GM10847 (cell line): Measurements from ENCODE around the gene LTV1.

ENCODE experiments used
- POLR2A ChIP-seq: IDR thresholded peaks from 2 replicates; pipeline ENCODE4 v1.6.1; 2011; ENCODE audit not compliant: insufficient read length; ENCODE audit errors: extremely low read depth

LTV1 gene

GRCh38 chr6:143885116-143885515 lies 42.0 kb downstream of the LTV1 start:
- no peak for TF ChIP-seq POLR2A

DNA sequence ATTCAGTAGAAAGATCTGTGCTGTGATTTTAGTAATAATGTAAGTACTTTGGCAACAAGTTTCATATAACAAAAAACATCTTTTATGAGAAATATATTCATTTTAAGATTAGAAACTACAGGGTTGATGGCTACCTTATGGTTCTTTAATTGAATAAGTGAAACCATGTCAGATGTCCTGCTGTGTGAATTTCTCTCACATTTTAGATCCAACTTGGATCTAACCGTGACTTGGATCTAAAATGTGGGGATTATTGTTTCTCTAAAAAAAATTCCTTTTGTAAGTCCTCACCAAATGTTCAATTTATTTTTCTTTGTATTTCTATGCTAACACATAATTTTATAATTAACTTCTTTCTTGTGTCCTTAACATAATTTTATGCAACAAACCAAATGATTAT lies 51.5 kb downstream of the LTV1 start:
- TF ChIP-seq POLR2A = no peak

- no peak for TF ChIP-seq POLR2A
Observed at GRCh38 chr6:143896126-143896860, 53.2 kb downstream of the LTV1 start.

- no peak for TF ChIP-seq POLR2A
Observed at GRCh38 chr6:143900358-143900757, 57.2 kb downstream of the LTV1 start.

DNA sequence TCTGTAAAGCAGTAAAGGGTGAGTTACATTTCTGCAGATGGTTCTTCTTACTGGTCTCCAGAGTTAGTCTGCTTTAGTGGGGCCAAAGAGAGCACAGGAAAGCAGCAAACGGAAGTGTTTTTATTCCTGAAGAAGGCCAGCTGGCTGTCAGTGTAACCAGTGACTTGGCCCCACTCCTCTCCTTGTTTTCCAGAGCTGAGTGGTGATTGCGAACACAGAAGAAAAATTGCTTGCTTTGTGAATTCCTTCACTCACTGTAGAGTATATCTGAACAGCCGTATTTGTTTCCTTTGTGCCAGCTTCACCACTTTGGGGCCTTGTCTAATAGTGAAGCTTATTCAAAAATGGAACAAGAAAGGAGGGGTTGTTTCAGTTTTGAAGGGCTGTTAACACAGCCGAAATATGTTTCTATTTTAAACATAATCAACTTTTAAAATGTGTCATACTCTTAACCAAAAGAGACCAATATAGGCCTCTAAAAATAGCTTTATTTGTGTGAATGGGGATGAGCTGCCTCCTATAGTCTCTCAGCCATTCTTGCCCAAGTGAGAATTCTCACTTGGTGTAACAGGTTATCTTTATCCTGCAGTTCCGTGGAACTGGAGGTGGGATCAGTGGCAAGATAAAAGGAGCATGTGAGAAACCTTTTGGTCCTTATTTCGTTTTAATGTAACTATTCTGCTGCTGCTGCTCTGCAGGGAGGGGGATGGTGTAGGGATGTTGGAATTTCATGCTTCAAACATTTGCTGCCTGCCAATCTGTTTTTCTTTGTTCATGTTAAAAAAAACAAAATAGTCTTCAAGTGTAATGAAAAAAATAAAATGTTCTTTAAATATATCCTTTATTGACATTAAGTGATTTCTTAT lies 59.0 kb downstream of the LTV1 start:
- TF ChIP-seq POLR2A = no peak

GRCh38 chr6:143902827-143903226 lies 59.7 kb downstream of the LTV1 start:
- TF ChIP-seq POLR2A = no peak

GRCh38 chr6:143911028-143911427 lies 67.9 kb downstream of the LTV1 start:
- no peak for TF ChIP-seq POLR2A

DNA sequence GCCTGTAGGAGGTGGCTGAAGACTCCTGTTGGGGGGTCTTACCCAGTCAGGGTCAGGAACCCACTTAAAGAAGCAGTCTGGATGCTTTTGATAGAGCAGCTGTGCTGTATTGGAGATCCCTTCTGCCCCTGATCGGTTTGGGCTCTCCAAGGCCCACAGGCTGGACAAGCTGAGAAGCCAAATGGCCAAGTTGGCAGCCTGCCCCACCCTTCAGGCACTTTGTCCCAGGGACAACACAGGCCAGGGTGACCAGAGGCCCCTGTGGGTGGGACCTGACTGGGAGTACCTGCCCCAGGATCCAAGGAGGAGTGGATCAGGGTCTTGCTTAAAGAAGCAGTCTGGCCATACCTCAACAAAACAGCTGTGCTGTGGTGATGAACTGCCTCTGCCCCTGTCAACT lies 69.5 kb downstream of the LTV1 start:
- no peak for TF ChIP-seq POLR2A
